Astrocyte (in vitro differentiated cells and primary cell): Measurements from ENCODE around the gene STON2.

Experiments used
- CTCF ChIP-seq: IDR thresholded peaks from 2 replicates; pipeline ENCODE4 v1.5.1; 2011; ENCODE audit warnings: low read depth, mild to moderate bottlenecking, inconsistent platforms, low read length, moderate library complexity; ENCODE audit not compliant: insufficient read depth
- EZH2 ChIP-seq: IDR thresholded peaks from 2 replicates; pipeline ENCODE4 v1.6.1; 2012; ENCODE audit warnings: mild to moderate bottlenecking, low read length, inconsistent platforms; ENCODE audit not compliant: insufficient read depth

DNA sequence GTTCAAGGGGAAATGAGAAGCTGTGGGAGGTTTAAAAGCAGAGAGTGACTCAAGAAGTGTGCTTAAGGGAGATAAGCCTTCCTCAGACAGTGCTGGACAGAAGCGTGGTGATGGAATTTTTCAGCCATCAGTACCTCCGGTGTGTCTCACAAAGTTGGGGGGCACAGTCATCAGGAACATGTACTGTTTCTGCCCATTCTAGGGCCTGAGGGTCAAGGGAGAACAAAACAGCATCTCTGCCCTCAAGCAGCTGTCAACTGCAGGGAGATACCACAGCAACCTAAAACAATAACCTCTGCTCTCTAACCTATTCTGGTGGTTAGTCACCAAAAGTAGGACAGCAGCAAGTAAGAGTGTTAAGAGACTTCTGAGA is 2.0 kb upstream of the STON2 start:
- no peak for TF ChIP-seq CTCF
- no peak for TF ChIP-seq EZH2
